HG02623 (cell line): ENCODE results near the gene CDC42.
"Not testable (repeated sequence)": the region's sequence is repeated elsewhere in the genome, so short reads cannot be mapped to it uniquely, and the experiment has no call there.

Source experiments
- ATAC-seq: cut with Tn5 transposase; IDR thresholded peaks from one replicate; pipeline ENCODE4 v1.9.1; 2021; ENCODE audit warnings: moderate library complexity; ENCODE audit not compliant: unreplicated experiment

CDC42 gene

GRCh38 chr1:22052115-22053016, at the start of gene CDC42:
CDC42 (plus strand) TSS chr1:22052709; CDS start chr1:22078479, 25,770 bp downstream.
- peak; percentile 84 for ATAC-seq

DNA sequence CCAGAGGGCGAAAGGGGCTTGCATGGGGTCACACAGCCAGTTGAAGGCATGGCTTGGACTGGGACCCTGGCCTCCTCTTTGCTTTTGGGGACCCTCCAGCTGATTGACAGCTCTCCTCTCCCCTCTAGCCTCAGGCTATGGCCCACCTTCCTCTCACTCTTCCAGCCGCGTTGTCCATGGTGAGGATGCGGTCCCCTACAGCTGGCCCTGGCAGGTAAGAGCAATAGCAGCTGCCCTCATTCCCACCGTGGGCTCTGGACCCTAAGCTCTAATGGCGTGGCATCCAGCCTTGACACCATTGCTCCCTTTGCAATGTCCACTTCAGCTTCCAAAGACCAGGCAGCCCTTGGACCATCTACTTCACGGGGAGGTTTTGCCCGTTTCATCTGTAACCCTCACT, 49.6 kb upstream of the CDC42 start:
- ATAC-seq = not testable (repeated sequence)

DNA sequence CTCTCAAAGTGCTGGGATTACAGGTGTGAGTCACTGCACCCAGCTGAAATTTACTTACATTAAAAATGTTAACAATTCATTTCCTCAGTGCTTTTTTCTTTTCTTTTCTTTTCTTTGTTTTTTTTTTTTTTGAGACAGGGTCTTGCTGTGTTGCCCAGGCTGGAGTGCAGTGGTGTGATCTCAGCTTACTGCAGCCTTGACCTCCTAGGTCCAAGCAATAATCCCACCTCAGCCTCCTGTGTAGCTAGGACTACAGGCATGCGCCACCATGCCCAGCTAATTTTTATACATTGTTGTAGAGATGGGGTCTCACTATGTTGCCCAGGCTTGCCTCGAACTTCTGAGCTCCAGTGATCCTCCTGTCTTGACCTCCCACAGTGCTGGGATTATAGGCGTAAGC, 48.5 kb upstream of the CDC42 start:
- not testable (repeated sequence) for ATAC-seq

- ATAC-seq = not testable (repeated sequence)
Measured at GRCh38 chr1:22005261-22006149, 47.0 kb upstream of the CDC42 start.

DNA sequence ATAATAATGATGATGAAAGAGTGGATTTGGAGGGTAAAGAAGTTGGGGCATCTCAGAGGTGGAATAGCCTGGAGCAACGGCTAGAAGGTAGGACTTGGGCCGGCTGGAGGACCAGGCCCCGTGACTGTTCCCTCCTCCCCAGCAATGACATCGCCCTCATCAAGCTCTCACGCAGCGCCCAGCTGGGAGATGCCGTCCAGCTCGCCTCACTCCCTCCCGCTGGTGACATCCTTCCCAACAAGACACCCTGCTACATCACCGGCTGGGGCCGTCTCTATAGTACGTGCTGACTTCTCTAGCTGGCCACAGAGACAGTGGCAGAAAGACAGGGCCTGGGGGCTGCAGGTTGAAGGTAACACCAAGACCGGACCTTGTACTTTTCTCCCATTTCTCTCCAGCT, 45.8 kb upstream of the CDC42 start:
- ATAC-seq = not testable (repeated sequence)

DNA sequence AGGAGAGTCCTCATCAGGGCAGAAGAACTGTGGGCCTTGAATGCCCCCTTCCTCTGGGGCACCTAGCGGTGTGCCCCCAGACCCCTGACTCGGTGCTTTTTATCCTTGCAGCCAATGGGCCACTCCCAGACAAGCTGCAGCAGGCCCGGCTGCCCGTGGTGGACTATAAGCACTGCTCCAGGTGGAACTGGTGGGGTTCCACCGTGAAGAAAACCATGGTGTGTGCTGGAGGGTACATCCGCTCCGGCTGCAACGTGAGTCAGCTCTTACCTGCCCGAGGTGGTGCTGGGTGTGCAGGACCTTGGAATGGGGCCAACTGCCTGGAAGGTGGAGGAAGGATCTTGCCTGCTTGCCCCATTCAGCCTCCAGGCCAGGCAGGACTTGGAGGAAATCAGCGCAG, 45.2 kb upstream of the CDC42 start:
- not testable (repeated sequence) for ATAC-seq

GRCh38 chr1:22009566-22009965, 42.9 kb upstream of the CDC42 start:
- ATAC-seq = not testable (repeated sequence)

DNA sequence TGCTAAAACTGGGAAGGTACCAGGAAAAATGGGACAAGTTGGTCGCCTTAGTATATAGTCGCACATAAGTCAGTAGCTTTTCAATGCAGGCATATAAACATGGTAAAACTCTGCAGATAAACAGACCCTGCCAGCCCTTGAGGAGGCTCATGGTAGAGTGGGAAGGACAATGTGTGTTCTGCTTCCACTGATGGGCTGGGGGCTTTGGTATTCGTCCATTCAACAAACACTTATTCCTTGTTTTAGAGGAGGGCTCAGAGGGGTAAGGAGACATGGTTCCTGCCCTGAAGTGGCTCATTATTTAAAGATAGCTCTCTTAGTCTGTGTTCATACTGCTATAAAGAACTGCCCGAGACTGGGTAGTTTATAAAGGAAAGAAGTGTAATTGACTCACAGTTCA, 39.8 kb upstream of the CDC42 start:
- ATAC-seq = not testable (repeated sequence)

DNA sequence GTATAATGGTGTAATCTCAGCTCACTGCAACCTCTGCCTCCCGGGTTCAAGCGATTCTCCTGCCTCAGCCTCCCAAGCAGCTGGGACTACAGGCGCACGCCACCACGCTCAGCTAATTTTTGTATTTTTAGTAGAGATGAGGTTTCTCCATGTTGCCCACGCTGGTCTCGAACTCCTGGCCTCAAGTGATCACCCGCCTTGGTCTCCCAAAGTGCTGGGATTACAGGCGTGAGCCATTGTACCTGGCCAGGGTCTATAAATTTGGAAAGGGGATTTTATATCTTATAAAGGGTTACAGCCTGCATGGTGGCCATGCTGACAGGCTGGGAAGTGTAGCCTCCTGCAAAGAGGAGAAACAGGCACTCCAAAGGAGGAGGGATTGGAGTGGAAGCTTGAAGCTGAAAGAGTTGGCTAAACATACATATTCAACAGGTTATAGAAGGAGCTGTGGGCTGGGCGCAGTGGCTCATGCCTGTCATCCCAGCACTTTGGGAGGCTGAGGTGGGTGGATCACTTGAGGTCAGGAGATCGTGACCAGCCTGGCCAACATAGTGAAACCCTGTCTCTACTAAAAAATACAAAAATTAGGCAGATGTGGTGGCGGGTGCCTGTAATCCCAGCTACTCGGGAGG, 37.8 kb upstream of the CDC42 start:
- not testable (repeated sequence) for ATAC-seq

DNA sequence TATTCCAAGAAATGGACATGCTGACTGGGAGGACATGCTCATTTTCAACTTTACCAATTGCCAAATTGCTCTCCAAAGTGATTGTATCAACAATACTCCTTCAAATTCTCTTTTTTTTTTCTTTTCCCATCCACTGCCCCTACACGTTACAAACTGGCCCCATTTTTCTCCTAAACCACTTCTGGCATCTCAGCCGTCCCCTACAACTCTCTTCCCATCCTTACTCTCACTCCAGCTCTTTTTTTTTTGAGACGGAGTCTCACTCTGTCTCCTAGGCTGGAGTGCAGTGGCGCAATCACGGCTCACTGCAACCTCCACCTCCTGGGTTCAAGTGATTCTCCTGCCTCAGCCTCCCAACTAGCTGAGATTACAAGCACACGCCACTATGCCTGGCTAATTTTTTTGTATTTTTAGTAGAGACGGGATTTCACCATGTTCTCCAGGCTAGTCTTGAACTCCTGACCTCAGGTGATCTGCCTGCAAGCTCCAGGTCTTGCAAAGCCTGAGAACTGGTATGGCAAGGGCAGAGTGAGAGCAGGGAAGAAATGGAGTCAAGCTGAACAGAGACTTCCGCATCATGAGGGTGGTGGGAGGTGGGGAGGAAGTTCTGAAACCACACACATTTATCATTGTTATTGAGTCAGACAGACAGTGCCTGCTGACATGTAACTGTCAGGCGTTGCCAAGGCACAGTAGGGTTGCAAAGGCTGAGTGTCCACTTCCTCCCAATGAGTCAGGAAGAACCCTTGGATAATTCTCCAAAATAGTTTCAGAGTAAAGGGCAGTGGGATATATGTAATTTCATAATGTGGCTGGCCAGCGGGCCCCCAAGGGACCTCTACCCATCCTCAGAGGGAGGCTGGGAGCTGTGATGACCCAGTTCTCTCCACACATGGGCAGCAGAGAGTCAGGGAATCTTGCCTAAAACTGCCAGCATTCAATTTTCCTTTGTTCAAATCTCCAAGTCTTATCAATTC, 33.6 kb upstream of the CDC42 start:
- peak; percentile 50 for ATAC-seq

DNA sequence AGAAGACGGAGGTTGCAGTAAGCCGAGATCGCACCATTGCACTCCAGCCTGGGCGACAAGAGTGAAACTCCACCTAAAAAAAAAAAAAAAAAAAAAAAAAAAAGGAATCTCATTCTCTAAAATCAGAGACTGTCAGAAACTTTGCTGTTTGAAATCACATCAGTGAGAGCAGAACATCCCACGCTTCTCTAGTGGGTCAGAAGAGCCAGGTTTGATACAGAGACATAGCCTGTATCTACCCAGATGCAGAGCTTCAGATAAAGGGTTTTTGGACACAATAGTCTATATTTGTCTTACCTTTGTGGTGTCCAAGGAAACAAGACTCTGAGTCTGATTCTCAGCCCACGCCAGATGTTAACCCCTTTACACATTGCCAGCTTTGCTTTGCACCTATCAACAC, 31.4 kb upstream of the CDC42 start:
- no peak for ATAC-seq

- ATAC-seq = peak; percentile 27
Measured at GRCh38 chr1:22024485-22025367, 27.8 kb upstream of the CDC42 start.

GRCh38 chr1:22025368-22026155, 26.9 kb upstream of the CDC42 start:
- ATAC-seq = peak; percentile 61

DNA sequence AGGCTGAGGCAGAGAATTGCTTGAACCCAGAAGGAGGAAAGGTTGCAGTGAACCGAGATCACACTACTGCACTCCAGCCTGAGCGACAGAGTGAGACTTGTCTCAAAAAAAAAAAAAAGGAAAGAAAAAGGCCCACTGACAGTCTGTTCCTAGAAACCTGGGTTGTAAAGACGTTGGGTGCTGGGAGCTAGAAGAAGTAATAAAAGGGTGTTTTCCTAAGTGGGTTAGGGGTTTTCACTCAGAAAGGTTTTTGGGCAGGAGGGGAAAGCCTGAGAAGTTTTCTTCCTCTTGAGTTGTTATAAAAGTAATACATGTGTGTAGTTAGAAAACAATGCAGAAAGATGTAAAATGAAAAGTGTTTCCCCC, 25.6 kb upstream of the CDC42 start:
- ATAC-seq = no peak

DNA sequence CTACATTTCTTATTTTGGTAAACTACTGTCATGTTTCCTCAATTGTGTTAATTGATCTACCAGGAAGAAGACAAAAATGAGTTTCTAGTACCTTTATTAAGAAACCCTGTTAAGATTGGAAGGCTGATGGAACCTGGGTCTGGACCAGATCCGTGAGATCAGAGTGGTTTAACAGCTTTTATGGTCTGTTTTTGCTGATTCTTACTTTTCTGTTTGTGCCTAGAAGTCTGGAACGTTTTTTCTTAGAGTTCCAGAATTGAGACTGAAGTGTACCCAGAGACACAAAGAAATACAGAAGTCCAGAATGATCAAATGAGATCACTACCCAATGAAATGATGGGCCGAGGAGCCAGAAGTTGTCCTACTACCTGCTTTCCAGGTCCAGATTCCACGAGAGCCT, 22.5 kb upstream of the CDC42 start:
- no peak for ATAC-seq

- ATAC-seq = no peak
Measured at GRCh38 chr1:22030473-22030872, 22.0 kb upstream of the CDC42 start.

DNA sequence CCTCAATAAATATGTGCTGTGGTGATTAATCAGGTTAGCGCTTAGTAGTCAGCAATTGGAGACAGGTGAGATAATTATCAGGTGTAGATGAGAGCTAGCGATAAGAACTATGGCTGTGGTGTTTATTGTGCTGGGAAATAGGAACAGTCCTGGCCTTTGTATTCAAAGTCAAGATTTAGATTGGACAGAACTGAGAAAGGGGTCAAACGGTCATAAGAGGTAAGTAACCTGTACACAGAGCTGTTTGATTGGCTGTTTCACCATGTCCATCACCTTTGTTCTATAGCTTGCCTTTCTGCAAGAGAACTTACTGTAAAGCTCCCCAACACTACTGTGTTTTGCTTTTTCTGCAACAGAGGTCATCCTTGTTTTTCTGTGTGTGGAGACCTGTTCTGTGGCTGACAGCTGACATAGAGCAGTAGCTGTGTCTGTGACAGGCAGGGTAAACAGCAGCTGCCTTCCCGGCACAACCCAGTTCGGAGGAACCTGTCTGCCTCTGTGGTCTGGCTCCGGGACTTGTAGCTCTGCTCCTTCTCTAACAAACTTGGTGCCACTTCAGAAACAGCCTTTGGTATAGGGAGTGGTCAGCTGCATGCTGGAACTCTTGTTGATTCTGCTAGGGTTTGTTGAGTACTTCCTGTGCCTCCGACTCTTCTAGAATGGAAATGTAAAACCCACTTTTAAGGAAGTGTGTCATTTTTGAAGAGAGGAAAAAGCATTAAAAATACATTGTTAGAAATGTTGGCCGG, 21.1 kb upstream of the CDC42 start:
- no peak for ATAC-seq

GRCh38 chr1:22034834-22035233, 17.7 kb upstream of the CDC42 start:
- not testable (repeated sequence) for ATAC-seq
